HG02678 (cell line): ENCODE data around the gene STN1.

ENCODE experiments used
- ATAC-seq: cut with Tn5 transposase; IDR thresholded peaks from one replicate; pipeline ENCODE4 v1.9.1; 2021; ENCODE audit warnings: mild to moderate bottlenecking, moderate library complexity; ENCODE audit not compliant: unreplicated experiment

The STN1 gene, protein sequence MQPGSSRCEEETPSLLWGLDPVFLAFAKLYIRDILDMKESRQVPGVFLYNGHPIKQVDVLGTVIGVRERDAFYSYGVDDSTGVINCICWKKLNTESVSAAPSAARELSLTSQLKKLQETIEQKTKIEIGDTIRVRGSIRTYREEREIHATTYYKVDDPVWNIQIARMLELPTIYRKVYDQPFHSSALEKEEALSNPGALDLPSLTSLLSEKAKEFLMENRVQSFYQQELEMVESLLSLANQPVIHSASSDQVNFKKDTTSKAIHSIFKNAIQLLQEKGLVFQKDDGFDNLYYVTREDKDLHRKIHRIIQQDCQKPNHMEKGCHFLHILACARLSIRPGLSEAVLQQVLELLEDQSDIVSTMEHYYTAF

GRCh38 chr10:103918053-103918846, at the start of gene STN1:
Gene STN1, minus strand, starts transcription at chr10:103918184. Its CDS starts 590 bp downstream, at chr10:103917594.
- ATAC-seq, result peak; percentile 89

DNA sequence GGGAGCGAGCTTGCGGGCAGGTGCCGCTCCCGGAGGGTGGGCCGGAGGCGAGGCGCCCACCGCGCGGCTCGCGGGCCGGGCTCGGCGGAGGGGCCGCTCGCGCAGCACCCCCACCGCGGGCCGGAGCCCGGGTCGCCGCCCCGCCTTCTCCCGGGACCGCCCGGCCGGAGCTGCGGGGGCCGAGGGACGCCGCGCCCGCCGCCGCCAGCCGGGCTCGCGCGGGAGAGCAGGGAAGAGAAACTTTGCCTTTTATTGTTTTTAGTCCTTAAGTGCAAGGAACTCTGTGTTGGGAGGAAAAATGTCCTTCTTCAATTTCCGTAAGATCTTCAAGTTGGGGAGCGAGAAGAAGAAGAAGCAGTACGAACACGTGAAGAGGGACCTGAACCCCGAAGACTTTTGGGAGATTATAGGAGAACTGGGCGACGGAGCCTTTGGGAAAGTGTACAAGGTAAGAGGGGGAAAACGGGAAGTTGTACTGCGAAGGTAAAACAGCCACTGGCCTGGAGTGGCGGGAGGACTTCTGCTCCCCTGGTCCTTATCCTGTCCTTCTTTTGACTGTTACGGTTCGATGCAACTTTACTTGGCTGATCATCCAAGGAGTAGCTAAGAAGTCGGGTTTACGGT, 49.6 kb upstream of the STN1 start:
- ATAC-seq, result peak; percentile 47

DNA sequence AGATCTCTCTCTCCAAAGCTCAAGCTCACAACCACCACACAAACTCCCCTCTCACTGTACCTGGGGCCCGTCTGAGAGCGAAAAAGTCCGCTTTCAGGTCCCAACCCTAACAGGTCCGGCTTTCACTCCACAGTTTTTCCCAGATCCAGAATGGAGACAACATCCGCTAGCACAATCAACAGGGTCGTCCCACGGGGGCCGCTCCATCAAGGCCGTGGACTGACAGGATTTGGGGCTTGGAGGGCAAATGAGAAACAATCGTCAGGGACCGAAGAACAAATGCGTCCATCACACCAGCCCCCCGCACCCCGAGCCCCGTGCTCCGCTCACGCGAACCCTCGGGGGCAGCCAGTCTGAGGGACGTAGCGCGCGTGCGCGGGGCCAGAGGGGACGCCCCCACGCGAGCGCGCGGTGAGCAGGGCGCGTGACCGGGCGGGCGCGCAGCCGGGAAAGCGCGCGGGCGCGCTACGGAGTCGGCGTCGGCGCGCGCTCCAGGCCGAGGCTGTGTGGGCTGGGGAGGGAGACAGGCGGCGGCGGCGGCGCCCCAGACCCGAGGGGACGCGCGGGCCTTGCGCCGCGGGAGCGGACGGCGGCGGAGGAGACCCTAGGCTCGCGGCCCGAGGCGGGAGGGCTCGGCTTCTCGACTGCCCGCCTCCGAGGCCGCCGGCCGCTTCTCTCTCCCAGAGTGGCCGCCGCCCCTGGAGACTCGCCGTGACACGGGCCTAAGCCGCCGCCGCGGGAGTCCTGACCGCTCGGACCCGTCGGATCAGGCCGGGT, 48.9 kb upstream of the STN1 start, which contains the start of gene SLK:
TSS of gene SLK (plus strand) at position 470 of the 777 bp plus-strand sequence. CDS start 606 bp downstream, outside the sequence.
- peak; percentile 81 for ATAC-seq

DNA sequence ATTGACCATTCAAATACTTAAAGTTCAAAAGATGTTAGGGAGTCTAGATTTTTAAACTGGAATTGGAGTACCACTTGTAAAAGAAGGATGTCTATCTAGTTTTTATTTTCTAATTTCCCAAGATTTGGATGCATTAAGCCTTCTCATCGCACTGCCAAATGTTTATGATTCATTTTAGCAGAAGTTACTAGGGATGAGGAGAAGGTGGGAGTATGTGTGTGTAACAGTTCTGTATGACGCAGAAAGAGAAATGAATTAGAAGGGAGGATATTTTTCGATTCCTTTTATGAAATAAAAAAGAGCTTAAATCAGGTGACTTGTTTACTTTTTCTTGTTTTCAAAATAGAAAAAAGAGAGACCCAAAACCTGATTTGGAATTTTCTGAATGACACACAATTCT, 42.1 kb upstream of the STN1 start:
- ATAC-seq, result no peak

GRCh38 chr10:103958996-103959395, 41.0 kb upstream of the STN1 start:
- no peak for ATAC-seq

DNA sequence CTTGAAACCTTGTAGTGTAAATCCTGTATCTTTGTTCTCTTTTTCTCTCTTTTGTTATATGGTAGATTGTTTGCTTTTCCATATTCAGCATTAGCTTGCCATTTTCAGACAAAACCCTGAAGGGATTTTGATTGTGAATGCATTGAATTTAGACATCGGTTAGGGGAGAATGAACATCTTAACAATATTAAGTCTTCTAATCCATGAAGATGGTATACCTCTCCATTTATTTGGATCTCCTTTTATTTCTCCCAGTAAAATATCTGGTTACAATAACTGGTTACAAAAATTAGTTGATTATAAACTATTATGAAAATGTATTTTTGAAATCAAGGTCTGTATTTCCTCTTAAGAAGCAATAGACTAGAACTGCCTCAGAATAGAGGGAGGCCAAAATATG, 36.6 kb upstream of the STN1 start:
- ATAC-seq, result no peak

- no peak for ATAC-seq
These were observed 34.0 kb upstream of the STN1 start for GRCh38 chr10:103951942-103952341.

- ATAC-seq, result no peak
These were observed 33.2 kb upstream of the STN1 start for GRCh38 chr10:103951183-103951582.

GRCh38 chr10:103949728-103950127, 31.7 kb upstream of the STN1 start:
- no peak for ATAC-seq

DNA sequence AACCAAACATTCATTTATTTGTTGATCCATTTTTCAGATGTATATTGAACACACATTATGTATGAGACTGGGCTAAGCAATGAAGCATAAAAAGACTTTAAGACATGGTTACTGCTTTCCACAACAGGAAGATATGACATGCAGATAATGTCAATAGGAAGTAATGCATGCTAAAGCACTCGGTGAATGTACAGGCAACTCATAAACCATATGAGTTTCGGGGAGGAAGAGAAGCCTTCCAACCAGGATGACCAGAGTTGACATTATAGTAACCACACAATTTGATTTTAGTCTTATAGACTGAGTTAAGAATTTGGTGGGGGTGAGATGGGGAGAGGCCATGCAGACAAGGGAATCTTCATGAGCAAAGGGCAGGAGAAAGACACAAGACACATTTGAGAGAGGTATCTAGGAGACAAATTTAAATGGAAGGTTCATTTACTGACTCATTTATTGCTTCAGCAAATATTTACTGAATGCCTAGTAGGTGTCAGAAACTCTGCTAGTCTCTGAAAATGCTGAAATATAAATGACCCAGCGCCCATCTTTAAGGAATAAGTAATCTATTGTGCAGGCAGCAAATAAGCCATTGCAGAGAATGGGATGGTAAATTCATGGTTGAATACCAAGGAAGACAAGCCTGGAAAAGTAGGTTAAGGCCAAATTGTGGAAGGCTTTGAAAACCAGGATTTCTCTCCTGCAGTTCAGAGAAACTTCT, 30.0 kb upstream of the STN1 start:
- no peak for ATAC-seq

DNA sequence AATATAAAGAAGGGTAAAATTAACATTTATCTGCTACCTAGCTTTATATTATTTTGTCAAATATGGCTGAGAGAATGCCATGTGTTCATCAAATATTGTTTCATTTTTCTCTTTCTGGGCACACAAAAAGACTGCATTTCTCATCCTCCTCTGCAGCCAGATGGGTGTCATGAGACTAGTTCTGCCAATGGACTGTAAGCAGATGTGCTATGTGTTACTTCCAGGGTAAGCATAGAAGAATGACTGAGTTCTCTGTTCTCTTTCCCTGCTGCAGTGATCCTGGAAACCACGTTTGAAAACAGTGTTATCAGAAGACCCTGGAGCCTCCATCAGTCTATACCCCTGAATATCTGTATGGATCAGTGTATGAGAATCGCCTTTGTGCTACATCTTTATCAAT, 24.9 kb upstream of the STN1 start:
- no peak for ATAC-seq

DNA sequence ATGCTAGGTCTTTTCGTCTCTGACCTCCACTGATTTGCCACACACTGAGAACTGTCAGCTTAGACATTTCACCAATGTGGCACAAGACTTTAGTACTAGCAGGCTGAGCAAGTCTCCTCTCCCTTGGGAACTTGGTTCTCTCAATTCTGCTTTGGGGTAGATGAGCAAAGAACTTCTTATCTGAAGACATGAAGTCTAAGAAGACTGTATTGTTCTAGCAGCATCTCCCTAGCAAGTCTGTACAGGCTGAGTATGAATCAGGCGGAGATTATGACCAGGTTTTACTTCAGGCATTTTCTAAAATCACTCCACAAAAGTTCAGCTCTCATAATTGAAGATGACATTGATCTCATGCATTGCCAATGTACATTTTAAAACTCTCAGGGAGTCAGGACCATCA, 23.8 kb upstream of the STN1 start:
- no peak for ATAC-seq

- ATAC-seq, result no peak
These were observed 21.5 kb upstream of the STN1 start for GRCh38 chr10:103939522-103939921.

GRCh38 chr10:103936022-103936421, 18.0 kb upstream of the STN1 start:
- no peak for ATAC-seq

- no peak for ATAC-seq
These were observed 16.3 kb upstream of the STN1 start for GRCh38 chr10:103934308-103934707.

DNA sequence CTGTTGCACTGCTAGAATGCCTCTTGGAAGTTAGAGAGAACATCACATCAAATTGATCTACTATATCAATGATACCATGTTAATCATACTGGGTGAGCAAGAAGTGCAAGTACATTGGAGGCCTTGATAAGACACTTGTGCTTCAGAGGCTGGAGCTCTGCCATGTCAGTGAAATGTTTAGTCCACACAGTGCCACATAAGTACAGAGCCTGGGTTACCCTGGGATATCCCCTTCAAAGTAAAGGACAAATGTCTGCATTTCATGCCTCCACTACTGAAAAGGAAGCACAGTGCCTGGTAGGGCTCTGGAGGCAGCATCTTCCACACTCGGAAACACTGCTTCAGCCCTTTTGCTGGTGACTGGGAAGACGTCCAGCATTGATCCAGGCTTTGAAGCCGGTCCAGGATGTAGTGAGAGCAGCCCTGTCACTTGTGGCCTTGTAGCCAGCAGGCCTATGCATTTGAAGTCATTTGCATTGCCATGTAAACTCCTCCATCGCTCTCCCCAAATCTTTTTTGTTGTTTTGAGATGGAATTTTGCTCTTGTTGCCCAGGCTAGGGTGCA, 15.7 kb upstream of the STN1 start:
- no peak for ATAC-seq

DNA sequence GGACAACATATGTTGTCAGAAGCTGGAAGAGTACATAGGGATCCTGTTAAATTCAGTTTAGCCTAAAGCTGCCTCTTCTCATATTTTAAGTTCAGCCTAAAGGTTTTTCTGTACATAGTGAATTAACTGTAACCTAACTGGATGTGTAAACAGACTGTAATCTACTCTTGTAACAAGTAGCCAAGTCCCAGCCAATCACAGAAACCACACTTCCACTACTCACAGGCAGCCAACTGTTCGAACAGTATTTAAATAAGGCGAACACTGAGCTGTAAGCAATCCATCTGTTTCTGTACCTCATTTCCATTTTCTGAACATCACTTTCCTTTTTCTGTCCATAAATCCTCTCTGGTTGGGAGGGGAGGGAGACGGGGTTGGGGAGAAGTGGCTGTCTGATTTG, 15.0 kb upstream of the STN1 start:
- no peak for ATAC-seq

DNA sequence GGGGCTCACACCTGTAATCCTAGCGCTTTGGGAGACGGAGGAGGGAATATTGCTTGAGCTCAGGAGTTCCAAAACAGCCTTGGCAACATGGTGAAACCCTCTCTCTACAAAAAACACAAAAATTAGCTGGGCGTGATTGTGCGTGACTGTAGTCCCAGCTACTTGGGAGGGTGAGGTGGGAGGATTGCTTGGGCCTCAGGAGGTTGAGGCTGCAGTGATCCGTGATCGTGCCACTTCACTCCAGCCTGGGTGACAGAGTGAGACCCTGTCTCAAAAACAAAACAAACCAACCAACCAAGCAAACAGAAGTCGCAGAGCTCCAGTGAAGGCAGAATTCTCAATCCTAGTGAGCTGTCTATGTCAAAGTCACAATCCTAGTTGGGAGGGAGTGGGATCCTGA, 14.3 kb upstream of the STN1 start:
- ATAC-seq, result no peak

DNA sequence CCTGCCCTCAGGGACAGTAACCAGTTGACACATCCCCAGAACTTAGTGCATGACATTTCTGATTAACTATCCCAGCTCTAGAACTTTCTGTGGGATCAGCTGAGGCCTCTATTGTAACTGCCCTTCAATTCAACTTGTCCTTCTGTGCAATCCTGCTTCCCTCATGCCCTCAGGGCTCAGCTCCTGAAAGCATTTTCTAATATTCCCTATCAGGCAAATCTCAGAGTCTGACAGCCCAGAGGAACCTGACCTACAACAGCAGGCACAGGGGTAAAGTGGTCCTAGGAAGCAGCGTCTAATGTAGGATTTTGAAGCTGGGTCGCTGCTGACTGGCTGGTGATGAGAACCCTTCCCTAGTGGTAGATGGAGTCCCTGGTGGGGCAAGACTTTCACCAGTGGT, 13.6 kb upstream of the STN1 start:
- no peak for ATAC-seq

DNA sequence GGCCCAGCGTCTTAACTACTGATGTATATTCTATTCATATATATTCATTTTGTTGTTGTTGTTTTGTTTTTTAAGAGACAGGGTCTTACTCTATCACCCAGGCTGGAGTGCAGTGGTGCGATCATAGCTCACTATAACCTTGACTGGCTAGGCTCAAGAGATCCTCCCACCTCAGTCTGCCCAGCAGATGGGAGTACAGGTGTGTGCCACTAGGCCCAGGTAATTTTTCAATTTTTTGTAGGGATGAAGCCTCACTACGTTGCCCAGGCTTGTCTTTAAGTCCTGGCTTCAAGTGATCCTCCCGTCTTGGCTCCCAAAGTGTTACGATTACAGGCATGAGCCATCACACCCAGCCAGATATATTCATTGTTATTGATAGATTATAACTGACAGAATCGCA, 12.9 kb upstream of the STN1 start:
- ATAC-seq, result no peak
